CD4-positive, CD25-positive, alpha-beta regulatory T cell (primary cell): ENCODE measurements around the gene SF3A1. TPM values are rescaled to one million over a fixed set of nuclear protein-coding genes. Genes with fewer than 3 reads are reported as not detected.
"Not testable (repeated sequence)": the region's sequence is repeated elsewhere in the genome, so short reads cannot be mapped to it uniquely, and the experiment has no call there.

ENCODE experiments used
- ATAC-seq, 2 donors: fragments of 150-1000 bp; cut with Tn5 transposase; one replicate each; pipeline ENCODE4 v1.10.0; 2021; ENCODE audit warnings: low read depth in 2 of 2, moderate number of reproducible peaks in 2 of 2, moderate library complexity in 1 of 2
- DNase-seq, 3 donors: peaks; one replicate each; pipeline versions ENCODE4 v3.0.0 to v3.0.0-alpha.2; 2012 to 2022; ENCODE audit warnings: mixed read lengths in 1 of 3
- H3K27ac ChIP-seq: one replicate; pipeline ENCODE4 v1.7.0; 2013; ENCODE audit warnings: mild to moderate bottlenecking, low read length; ENCODE audit not compliant: insufficient read depth, poor library complexity, severe bottlenecking
- H3K27me3 ChIP-seq: one replicate; pipeline ENCODE4 v1.7.0; 2013; ENCODE audit warnings: low read length; ENCODE audit not compliant: control insufficient read depth, insufficient read depth
- H3K36me3 ChIP-seq: one replicate; pipeline ENCODE4 v1.7.0; 2013; ENCODE audit warnings: mild to moderate bottlenecking, low read length, moderate library complexity; ENCODE audit not compliant: control insufficient read depth, insufficient read depth
- H3K4me1 ChIP-seq: 2 replicates; pipeline ENCODE4 v1.7.0; 2013; ENCODE audit warnings: mild to moderate bottlenecking, low read length; ENCODE audit not compliant: insufficient read depth, control insufficient read depth, poor library complexity, severe bottlenecking
- H3K4me3 ChIP-seq: one replicate; pipeline ENCODE4 v1.7.0; 2013; ENCODE audit warnings: low read depth, mild to moderate bottlenecking, low read length, moderate library complexity
- H3K9me3 ChIP-seq, 2 experiments: 1 replicate in 1 of 2; 2 replicates in 1 of 2; pipeline ENCODE4 v1.7.0; 2013; ENCODE audit warnings: low read length in 2 of 2, mild to moderate bottlenecking in 1 of 2, moderate library complexity in 1 of 2; ENCODE audit not compliant: control insufficient read depth in 2 of 2
- H3K27ac Mint-ChIP-seq, 3 donors: one replicate each; pipeline ENCODE4 v1.8.0; 2020 to 2022; ENCODE audit warnings: mild to moderate bottlenecking in 3 of 3, mixed read lengths in 3 of 3, moderate library complexity in 2 of 3
- H3K27me3 Mint-ChIP-seq: one replicate; pipeline ENCODE4 v1.8.0; 2022; ENCODE audit warnings: mild to moderate bottlenecking, mixed read lengths
- H3K36me3 Mint-ChIP-seq: one replicate; pipeline ENCODE4 v1.8.0; 2020; ENCODE audit warnings: mixed read lengths
- H3K4me1 Mint-ChIP-seq, 4 donors: one replicate each; pipeline ENCODE4 v1.8.0; 2020 to 2022; ENCODE audit warnings: mixed read lengths in 4 of 4, mild to moderate bottlenecking in 1 of 4
- H3K4me3 Mint-ChIP-seq, 4 donors: one replicate each; pipeline ENCODE4 v1.8.0; 2020 to 2022; ENCODE audit warnings: mild to moderate bottlenecking in 4 of 4, mixed read lengths in 4 of 4, moderate library complexity in 3 of 4
- H3K9me3 Mint-ChIP-seq, 7 donors: one replicate each; pipeline ENCODE4 v1.8.0; 2020 to 2022; ENCODE audit warnings: mixed read lengths in 7 of 7, mild to moderate bottlenecking in 3 of 7, moderate library complexity in 2 of 7
- polyA plus RNA-seq, 4 donors: library from polyadenylated mRNA; unstranded; fragments of 300-500 nt; fragmentation: Illumina TruSeq; gene quantifications; one replicate each; pipeline ENCODE4 v1.2.3, GENCODE V29; 2021
- total RNA-seq: library from RNA; stranded (reverse); gene quantifications from one replicate; pipeline ENCODE4 v1.2.3, GENCODE V29; 2022

SF3A1 gene, protein sequence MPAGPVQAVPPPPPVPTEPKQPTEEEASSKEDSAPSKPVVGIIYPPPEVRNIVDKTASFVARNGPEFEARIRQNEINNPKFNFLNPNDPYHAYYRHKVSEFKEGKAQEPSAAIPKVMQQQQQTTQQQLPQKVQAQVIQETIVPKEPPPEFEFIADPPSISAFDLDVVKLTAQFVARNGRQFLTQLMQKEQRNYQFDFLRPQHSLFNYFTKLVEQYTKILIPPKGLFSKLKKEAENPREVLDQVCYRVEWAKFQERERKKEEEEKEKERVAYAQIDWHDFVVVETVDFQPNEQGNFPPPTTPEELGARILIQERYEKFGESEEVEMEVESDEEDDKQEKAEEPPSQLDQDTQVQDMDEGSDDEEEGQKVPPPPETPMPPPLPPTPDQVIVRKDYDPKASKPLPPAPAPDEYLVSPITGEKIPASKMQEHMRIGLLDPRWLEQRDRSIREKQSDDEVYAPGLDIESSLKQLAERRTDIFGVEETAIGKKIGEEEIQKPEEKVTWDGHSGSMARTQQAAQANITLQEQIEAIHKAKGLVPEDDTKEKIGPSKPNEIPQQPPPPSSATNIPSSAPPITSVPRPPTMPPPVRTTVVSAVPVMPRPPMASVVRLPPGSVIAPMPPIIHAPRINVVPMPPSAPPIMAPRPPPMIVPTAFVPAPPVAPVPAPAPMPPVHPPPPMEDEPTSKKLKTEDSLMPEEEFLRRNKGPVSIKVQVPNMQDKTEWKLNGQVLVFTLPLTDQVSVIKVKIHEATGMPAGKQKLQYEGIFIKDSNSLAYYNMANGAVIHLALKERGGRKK
- total RNA-seq (389 TPM), polyA plus RNA-seq (10 to 100 TPM; 66.6 to 78.6 (median 75.1) TPM)

DNA sequence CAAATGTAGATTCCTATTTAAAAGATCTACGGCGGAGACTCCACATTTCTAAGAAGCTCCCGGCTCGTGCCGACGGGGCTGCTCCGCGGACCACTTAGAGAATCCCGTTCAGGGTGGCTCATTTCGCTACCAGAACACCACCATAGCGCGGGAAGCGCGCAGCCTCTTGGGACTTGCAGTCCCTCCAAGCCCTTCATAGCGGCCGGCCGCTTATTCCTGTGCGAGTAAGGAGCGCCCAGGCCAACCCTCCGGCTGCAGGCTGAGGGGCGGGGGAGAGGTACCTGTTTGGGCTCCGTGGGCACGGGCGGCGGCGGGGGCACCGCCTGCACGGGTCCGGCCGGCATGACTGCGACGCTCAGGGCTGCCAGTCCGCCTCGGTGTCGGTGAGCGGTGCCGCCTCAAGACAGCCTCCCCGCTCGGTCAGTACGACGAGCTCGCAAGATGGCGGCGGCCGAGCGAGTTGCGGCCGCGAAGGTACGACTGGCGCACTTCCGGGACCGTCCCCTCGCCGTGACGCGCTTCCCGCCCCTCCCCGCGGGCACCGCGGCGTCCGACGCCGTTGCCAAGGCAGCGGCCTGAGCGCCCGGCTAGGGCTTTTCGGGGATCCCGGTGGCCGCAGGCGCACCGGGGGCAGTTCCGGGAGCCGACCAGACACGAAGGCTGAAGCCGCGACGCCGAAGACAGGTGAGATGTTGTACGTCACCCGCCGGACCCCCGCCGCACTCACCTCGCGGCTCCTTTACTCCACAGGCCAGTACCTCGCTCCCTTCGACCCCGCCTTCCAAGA is at the start of gene SF3A1, which contains the start of gene CCDC157:
TSS of gene SF3A1 (minus strand) at position 446 of the 787 bp plus-strand sequence. CDS start at position 344, 102 bp downstream.
TSS of gene CCDC157 (plus strand) at position 559 of the 787 bp plus-strand sequence. CDS start 8,994 bp downstream, outside the sequence.
- Mint-ChIP-seq H3K27me3 (peaks cover 4% of the 10 kb centered on the region), H3K4me3 (peak within 1 kb of the TSS; percentile 97 to 100 (median 98)), H3K4me1 (peaks cover 14 to 60% (median 44%) of the 10 kb centered on the region in 4 donors), H3K27ac (peak within 1 kb of the TSS; percentile 52 to 98 (median 97)), H3K36me3 (peaks cover 22% of the 10 kb centered on the region), H3K9me3 (peaks cover 0 to 1% (median 0%) of the 10 kb centered on the region in 7 donors)
- DNase-seq (peak; percentile 84 to 94 (median 88)), ATAC-seq (peak; percentile 90 to 91)
- Histone ChIP-seq H3K9me3 (no peaks in the 10 kb centered on the region), H3K27me3 (no peaks in the 10 kb centered on the region), H3K36me3 (peaks cover 25% of the 10 kb centered on the region), H3K4me3 (peak within 1 kb of the TSS; percentile 97), H3K27ac (peak within 1 kb of the TSS; percentile 97), H3K4me1 (peaks cover 36% of the 10 kb centered on the region)

DNA sequence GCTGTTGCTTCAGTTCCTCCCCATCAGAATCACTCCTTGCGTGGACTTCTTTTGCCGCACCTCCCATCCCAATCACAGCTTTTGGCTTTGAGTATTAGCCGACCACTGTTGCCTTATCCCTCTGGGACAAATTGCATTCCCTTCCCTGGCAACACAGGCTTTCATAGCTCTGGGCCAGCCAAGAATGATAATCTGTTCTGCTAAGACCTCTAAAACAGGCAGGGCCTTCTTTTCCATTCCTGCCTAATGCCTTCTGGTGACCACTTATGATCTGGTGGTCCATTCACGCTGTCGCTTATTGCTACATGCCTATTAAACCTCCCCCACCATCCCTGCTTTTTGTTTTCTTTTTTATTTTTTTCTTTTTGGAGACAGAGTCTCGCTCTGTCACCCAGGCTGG is 49.7 kb upstream of the SF3A1 start:
- DNase-seq (no peak), ATAC-seq (no peak)
- Mint-ChIP-seq H3K4me3 (no peak overlapping the region), H3K27me3 (no peaks in the 10 kb centered on the region), H3K9me3 (no peaks in the 10 kb centered on the region), H3K27ac (no peak overlapping the region), H3K4me1 (no peaks in the 10 kb centered on the region), H3K36me3 (peaks cover 5% of the 10 kb centered on the region)
- Histone ChIP-seq H3K27ac (no peak overlapping the region), H3K9me3 (no peaks in the 10 kb centered on the region), H3K4me1 (no peaks in the 10 kb centered on the region), H3K36me3 (peaks cover 2% of the 10 kb centered on the region), H3K4me3 (no peak overlapping the region), H3K27me3 (no peaks in the 10 kb centered on the region)

DNA sequence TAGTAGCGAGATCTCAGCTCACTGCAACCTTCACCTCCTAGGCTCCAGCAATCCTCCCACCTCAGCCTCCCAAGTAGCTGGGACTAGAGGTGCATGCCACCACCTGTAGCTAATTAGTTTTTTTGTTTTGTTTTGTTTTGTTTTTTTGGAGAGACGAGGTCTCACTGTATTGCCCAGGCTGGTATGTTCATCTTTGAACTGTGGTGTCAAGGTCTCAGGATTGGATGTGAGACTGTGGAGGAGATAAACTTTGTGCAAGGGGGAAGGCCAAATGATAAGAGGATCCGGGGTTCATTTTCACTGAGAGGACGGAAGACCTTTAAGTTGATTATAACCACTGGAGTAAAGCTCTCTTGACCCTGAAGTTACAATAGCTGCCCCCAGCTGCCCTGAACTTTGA is 49.0 kb upstream of the SF3A1 start:
- Mint-ChIP-seq H3K36me3 (peaks cover 5% of the 10 kb centered on the region), H3K4me1 (no peaks in the 10 kb centered on the region), H3K4me3 (no peak overlapping the region), H3K27ac (no peak overlapping the region), H3K27me3 (no peaks in the 10 kb centered on the region), H3K9me3 (no peaks in the 10 kb centered on the region)
- Histone ChIP-seq H3K4me3 (no peak overlapping the region), H3K27me3 (no peaks in the 10 kb centered on the region), H3K4me1 (no peaks in the 10 kb centered on the region), H3K36me3 (peaks cover 2% of the 10 kb centered on the region), H3K27ac (no peak overlapping the region), H3K9me3 (no peaks in the 10 kb centered on the region)
- DNase-seq: no peak
- ATAC-seq: no peak

DNA sequence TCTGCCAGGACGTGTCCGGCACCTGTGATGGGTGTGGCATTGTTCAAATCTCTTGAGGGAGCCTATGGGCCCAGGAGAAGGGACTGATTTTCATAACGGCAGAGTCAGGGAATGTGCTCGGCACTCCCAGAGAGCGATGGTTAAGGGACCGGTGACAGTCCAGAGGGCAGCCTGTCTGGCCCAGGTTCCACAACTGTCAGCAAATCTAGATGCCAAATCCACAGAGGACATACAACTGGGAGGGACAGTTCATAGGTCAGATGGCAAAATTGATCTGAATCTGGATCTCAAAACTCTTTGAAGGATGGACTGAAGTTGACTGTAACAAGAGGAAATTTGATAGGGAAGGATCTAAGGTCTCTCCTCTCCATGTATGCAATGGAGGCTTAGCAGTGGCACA is 47.6 kb upstream of the SF3A1 start:
- Mint-ChIP-seq H3K36me3 (peaks cover 5% of the 10 kb centered on the region), H3K9me3 (no peaks in the 10 kb centered on the region), H3K27me3 (no peaks in the 10 kb centered on the region), H3K4me3 (no peak overlapping the region), H3K4me1 (no peaks in the 10 kb centered on the region), H3K27ac (no peak overlapping the region)
- no peaks in the 10 kb centered on the region for H3K27me3 ChIP-seq
- H3K9me3 ChIP-seq: no peaks in the 10 kb centered on the region
- no peak for DNase-seq
- no peak for ATAC-seq
- no peaks in the 10 kb centered on the region for H3K4me1 ChIP-seq
- peaks cover 2% of the 10 kb centered on the region for H3K36me3 ChIP-seq
- H3K4me3 ChIP-seq: no peak overlapping the region
- no peak overlapping the region for H3K27ac ChIP-seq

DNA sequence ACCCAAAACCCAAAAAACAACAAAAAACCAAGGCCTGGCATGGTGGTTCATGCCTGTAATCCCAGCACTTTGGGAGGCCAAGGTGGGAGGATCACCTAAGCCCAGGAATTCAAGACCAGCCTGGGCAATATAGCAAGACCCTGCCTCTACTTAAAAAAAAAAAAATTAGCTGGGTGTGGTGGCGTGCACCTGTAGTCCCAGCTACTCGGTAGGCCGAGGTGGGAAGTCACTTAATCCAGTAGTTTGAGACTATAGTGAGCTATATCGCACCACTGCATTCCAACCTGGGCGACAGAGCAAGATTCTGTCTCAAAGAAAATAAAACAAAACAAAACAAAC is 46.0 kb upstream of the SF3A1 start:
- DNase-seq, H3K36me3 Mint-ChIP-seq, H3K27ac Mint-ChIP-seq, H3K4me3 Mint-ChIP-seq, H3K27ac ChIP-seq, H3K9me3 Mint-ChIP-seq, H3K9me3 ChIP-seq, H3K4me3 ChIP-seq, H3K27me3 ChIP-seq, H3K27me3 Mint-ChIP-seq, ATAC-seq, H3K36me3 ChIP-seq: not testable (repeated sequence)
- peaks cover 0 to 15% (median 10%) of the 10 kb centered on the region in 4 donors for H3K4me1 Mint-ChIP-seq
- peaks cover 10% of the 10 kb centered on the region for H3K4me1 ChIP-seq

DNA sequence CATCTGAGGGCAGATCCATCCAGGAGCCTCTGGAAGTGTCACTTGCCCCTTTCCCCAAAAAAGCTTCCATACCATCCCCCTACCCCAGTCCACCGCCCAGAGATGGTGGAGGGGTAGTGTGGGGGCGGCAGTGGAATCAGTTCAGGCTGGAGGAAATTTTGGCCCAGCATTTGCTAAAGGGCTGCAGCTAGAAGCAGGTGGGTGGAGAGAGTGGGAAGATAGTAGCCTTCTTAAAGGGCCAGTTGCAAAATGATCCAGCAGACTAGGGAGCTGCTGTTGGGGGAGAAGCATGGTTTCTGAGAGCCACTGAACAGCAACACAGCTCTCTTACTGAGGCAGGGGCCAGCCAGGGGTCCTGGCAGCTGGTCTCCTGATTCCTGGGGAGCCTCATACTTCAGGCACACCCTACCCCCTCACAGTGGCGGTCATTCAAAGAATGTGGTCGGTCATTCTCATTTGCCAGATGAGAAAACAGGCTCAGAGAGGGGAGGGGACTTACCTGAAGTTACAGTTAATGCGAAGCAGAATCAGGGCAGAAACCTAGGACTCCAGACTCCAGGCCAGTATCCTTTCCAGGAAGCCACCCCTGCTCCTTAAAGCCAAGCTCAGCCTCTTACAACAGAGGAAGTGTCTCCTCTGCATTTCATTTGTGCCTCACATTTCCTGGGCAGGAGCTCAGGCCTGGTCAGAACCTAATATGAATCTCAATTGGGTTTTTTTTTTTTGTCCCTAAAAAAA is 45.5 kb upstream of the SF3A1 start:
- ATAC-seq (no peak), DNase-seq (no peak)
- H3K36me3 ChIP-seq: no peaks in the 10 kb centered on the region
- no peak overlapping the region for H3K27ac ChIP-seq
- Mint-ChIP-seq H3K4me3 (no peak overlapping the region), H3K4me1 (peaks cover 0 to 17% (median 12%) of the 10 kb centered on the region in 4 donors), H3K36me3 (peaks cover 5% of the 10 kb centered on the region), H3K27me3 (peaks cover 8% of the 10 kb centered on the region), H3K9me3 (no peaks in the 10 kb centered on the region), H3K27ac (peak overlapping the region in 1 of 3 donors; percentile 42)
- H3K27me3 ChIP-seq: peaks cover 5% of the 10 kb centered on the region
- no peaks in the 10 kb centered on the region for H3K9me3 ChIP-seq
- H3K4me3 ChIP-seq: no peak overlapping the region
- peaks cover 15% of the 10 kb centered on the region for H3K4me1 ChIP-seq

DNA sequence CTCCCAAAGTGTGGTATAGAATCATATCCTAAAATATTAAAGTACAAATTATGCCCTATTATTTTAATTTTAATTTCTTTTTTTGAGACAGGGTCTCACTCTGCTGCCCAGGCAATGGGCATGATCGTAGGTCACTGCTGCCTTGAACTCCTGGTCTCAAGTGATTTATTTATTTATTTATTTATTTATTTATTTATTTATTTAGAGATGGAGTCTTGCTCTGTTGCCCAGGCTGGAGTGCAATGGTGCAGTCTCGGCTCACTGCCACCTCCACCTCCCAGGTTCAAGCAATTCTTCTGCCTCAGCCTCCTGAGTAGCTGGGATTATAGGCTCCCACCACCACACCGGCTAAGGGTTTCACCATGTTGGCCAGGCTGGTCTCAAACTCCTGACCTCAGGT is 44.3 kb upstream of the SF3A1 start:
- not testable (repeated sequence) for H3K4me3 ChIP-seq, ATAC-seq, H3K27me3 ChIP-seq, H3K27ac ChIP-seq, H3K9me3 ChIP-seq, H3K36me3 ChIP-seq, H3K4me3 Mint-ChIP-seq, H3K9me3 Mint-ChIP-seq, H3K27ac Mint-ChIP-seq, DNase-seq, H3K36me3 Mint-ChIP-seq
- peaks cover 27% of the 10 kb centered on the region for H3K4me1 ChIP-seq
- peaks cover 0 to 27% (median 17%) of the 10 kb centered on the region in 4 donors for H3K4me1 Mint-ChIP-seq
- H3K27me3 Mint-ChIP-seq: peaks cover 12% of the 10 kb centered on the region
